OCI-LY7 (cell line): Measurements from ENCODE around the gene ACADSB. TPM values are rescaled to one million over a fixed set of nuclear protein-coding genes. Genes with fewer than 3 reads are reported as not detected.

Experiments used
- BruUV-seq: library from RNA; stranded (reverse); fragments of 400-500 nt; replicated peaks from 2 replicates; lab custom pipeline; 2021; lab: Mats Ljungman, UMichigan
- CTCF ChIA-PET: fragments of 300-600 bp; sonication (Branson Sonifier 250); formaldehyde crosslinking; loops from one replicate; lab custom pipeline; 2022; ENCODE audit warnings: antibody characterized with exemption; ENCODE audit not compliant: unreplicated experiment; lab: Charles Lee
- POLR2A ChIA-PET: fragments of 300-600 bp; sonication (Branson Sonifier 250); formaldehyde crosslinking; loops from one replicate; lab custom pipeline; 2022; ENCODE audit warnings: antibody characterized with exemption; lab: Charles Lee
- DNase-seq: peaks from one replicate; pipeline ENCODE4 v3.0.0-alpha.2; 2015; ENCODE audit warnings: low spot score
- H2AFZ ChIP-seq: fragments of 200-600 bp; sonication (generic), shearing (Covaris generic); 2 replicates; pipeline ENCODE4 v1.6.1; 2014; ENCODE audit warnings: mild to moderate bottlenecking, antibody characterized with exemption, low read length, moderate library complexity
- H3K27ac ChIP-seq: fragments of 200-600 bp; sonication (generic); 2 replicates; pipeline ENCODE4 v1.5.1; 2014; ENCODE audit warnings: mixed run types, low read depth, mild to moderate bottlenecking, moderate library complexity, low read length, inconsistent platforms; ENCODE audit not compliant: poor library complexity, severe bottlenecking
- H3K36me3 ChIP-seq: fragments of 200-600 bp; sonication (generic); 2 replicates; pipeline ENCODE4 v1.6.1; 2014; ENCODE audit warnings: mild to moderate bottlenecking, antibody characterized with exemption, low read length, moderate library complexity, mixed read lengths; ENCODE audit not compliant: insufficient read depth
- H3K4me1 ChIP-seq: fragments of 200-600 bp; sonication (generic); 2 replicates; pipeline ENCODE4 v1.5.1; 2014; ENCODE audit warnings: mild to moderate bottlenecking, low read length; ENCODE audit not compliant: insufficient read depth, poor library complexity, severe bottlenecking
- H3K4me2 ChIP-seq: fragments of 200-600 bp; sonication (generic); 2 replicates; pipeline ENCODE4 v1.6.1; 2014; ENCODE audit warnings: mild to moderate bottlenecking, low read length
- H3K4me3 ChIP-seq: fragments of 200-600 bp; sonication (generic); 2 replicates; pipeline ENCODE4 v1.5.1; 2014; ENCODE audit warnings: mild to moderate bottlenecking, low read depth, low read length; ENCODE audit not compliant: poor library complexity, severe bottlenecking
- H3K79me2 ChIP-seq: fragments of 200-600 bp; sonication (generic); 2 replicates; pipeline ENCODE4 v1.6.1; 2016; ENCODE audit warnings: low read depth, mild to moderate bottlenecking, low read length, moderate library complexity, mixed read lengths; ENCODE audit not compliant: insufficient read depth
- H3K9me2 ChIP-seq: fragments of 200-600 bp; sonication (generic); 2 replicates; pipeline ENCODE4 v1.6.1; 2016; ENCODE audit warnings: mild to moderate bottlenecking, low read length, mixed read lengths; ENCODE audit not compliant: insufficient read depth
- H3K9me3 ChIP-seq: fragments of 200-600 bp; sonication (generic); 2 replicates; pipeline ENCODE4 v1.6.1; 2014; ENCODE audit warnings: mild to moderate bottlenecking, mixed run types, low read length, mixed read lengths
- H4K20me1 ChIP-seq: fragments of 200-600 bp; sonication (generic); 2 replicates; pipeline ENCODE4 v1.6.1; 2014; ENCODE audit warnings: mild to moderate bottlenecking, antibody characterized with exemption, low read length, moderate library complexity, mixed read lengths; ENCODE audit not compliant: insufficient read depth
- CTCF ChIP-seq: fragments of 200-600 bp; sonication (generic); conservative IDR thresholded peaks from 2 replicates; pipeline ENCODE4 v1.5.1; 2014; ENCODE audit warnings: mild to moderate bottlenecking, antibody characterized with exemption, low read length, moderate library complexity, mixed read lengths
- EZH2phosphoT487 ChIP-seq: fragments of 200-600 bp; sonication (generic); IDR thresholded peaks from 2 replicates; pipeline ENCODE4 v1.6.1; 2018; ENCODE audit warnings: low read depth, borderline replicate concordance, mild to moderate bottlenecking, mixed run types, antibody characterized with exemption, low read length, moderate library complexity, mixed read lengths
- intact Hi-C: fragments of 100-400 bp; cut with micrococcal nuclease; formaldehyde crosslinking; loops from one replicate; pipeline ENCODE4 v1.10.0; 2022; ENCODE audit not compliant: unreplicated experiment
- total RNA-seq, 2 experiments: library from RNA; depleted of rRNA in 1 of 2; stranded (reverse); fragments of >200 nt in 1 of 2; shearing (Covaris generic) in 1 of 2; gene quantifications; 2 replicates each; pipeline ENCODE4 v1.2.3, GENCODE V29; 2014 to 2022

Gene ACADSB
- total RNA-seq, 2 experiments from 2014 or later = 3.7 to 14.7 TPM

GRCh38 chr10:123061865-123062264, 53.1 kb downstream of the ACADSB start:
- no peak for DNase-seq
- Histone ChIP-seq H3K4me3 (no peak overlapping the region), H3K9me3 (no peaks in the 10 kb centered on the region), H2AFZ (no peak overlapping the region), H3K4me2 (no peak overlapping the region), H4K20me1 (no peaks in the 10 kb centered on the region), H3K4me1 (no peaks in the 10 kb centered on the region), H3K36me3 (no peaks in the 10 kb centered on the region), H3K9me2 (no peaks in the 10 kb centered on the region), H3K79me2 (no peaks in the 10 kb centered on the region), H3K27ac (no peak overlapping the region)
- ChIA-PET CTCF (no interaction called here), POLR2A (no interaction called here)
- no TSS peak for BruUV-seq
- TF ChIP-seq CTCF (no peak), EZH2phosphoT487 (no peak)
- intact Hi-C loops = no loop called here

GRCh38 chr10:123062726-123063125, 53.9 kb downstream of the ACADSB start:
- no peak overlapping the region for H3K27ac ChIP-seq
- no peaks in the 10 kb centered on the region for H3K79me2 ChIP-seq
- DNase-seq = no peak
- no peak overlapping the region for H2AFZ ChIP-seq
- no peaks in the 10 kb centered on the region for H3K36me3 ChIP-seq
- no peaks in the 10 kb centered on the region for H3K4me1 ChIP-seq
- H3K9me3 ChIP-seq = no peaks in the 10 kb centered on the region
- no peaks in the 10 kb centered on the region for H4K20me1 ChIP-seq
- no peaks in the 10 kb centered on the region for H3K9me2 ChIP-seq
- ChIA-PET CTCF (no interaction called here), POLR2A (no interaction called here)
- intact Hi-C loops = no loop called here
- H3K4me2 ChIP-seq = no peak overlapping the region
- no TSS peak for BruUV-seq
- no peak for TF ChIP-seq CTCF
- no peak for TF ChIP-seq EZH2phosphoT487
- no peak overlapping the region for H3K4me3 ChIP-seq

GRCh38 chr10:123068087-123068853, 59.5 kb downstream of the ACADSB start:
- Histone ChIP-seq H3K9me3 (no peaks in the 10 kb centered on the region), H2AFZ (no peak overlapping the region), H3K79me2 (no peaks in the 10 kb centered on the region), H3K4me2 (no peak overlapping the region), H3K27ac (no peak overlapping the region), H3K36me3 (no peaks in the 10 kb centered on the region), H3K4me3 (no peak overlapping the region), H3K9me2 (no peaks in the 10 kb centered on the region), H3K4me1 (no peaks in the 10 kb centered on the region), H4K20me1 (no peaks in the 10 kb centered on the region)
- CTCF ChIA-PET = no interaction called here
- intact Hi-C loops = no loop called here
- no peak for DNase-seq
- BruUV-seq = no TSS peak
- POLR2A ChIA-PET = interaction anchor here (0.7 kb wide), 1 partner anchor 532 kb away, joined by 4 read pairs; no protein-coding TSS in a partner anchor
- TF ChIP-seq EZH2phosphoT487 = no peak
- no peak for TF ChIP-seq CTCF
